ENCODE measurements around the gene HPS4. TPM values are rescaled to one million over a fixed set of nuclear protein-coding genes. Genes with fewer than 3 reads are reported as not detected.
A peak's percentile ranks its signal among the peaks of the same experiment; 100 is the strongest.

Gene HPS4
- total RNA-seq, 4 donors from 2014 or later = 21.9 to 28.5 (median 24.5) TPM

DNA sequence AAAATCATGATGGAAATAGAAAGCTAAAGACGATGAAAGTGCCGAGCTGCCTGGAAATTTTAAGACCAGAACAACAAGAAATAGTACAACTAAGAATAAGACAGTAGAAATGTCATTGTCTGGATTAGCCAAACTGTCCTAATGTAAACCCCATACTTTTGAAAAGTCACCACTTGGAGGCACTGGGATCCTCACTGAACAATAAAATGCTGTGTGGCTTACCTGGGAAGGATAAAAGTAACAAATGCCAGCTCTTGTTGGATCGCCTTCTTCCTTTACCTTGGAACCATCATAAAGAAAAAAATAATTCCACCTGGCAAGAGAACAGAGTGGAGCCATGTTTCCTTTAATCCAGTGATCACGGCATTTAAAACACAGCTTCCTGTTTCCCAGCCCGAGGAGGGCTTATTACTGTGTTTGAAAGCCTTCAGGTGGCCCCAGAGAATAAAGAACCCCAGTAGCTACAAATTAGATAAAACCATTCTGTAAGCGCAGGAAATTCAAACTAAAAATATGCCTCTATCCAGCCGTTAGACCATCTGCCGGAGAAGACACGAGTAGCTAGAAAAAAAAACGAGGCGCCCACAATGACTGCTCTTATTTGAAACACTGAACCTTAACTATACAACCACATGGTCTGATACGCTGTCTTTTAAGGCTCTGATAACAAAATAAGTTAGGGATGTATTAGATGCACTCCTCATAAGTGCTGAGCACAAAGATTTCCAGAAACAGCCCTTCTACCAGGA lies 4.4 kb downstream of the HPS4 start:
- no peak for DNase-seq
- Histone ChIP-seq H3K27me3 (no peaks in the 10 kb centered on the region), H3K4me3 (peak overlapping the region in 3 of 4 donors; percentile 9 to 42 (median 11)), H3K4me1 (peaks cover 38 to 57% (median 44%) of the 10 kb centered on the region in 3 donors), H3K36me3 (peaks cover 7 to 39% (median 18%) of the 10 kb centered on the region in 3 donors), H3K9me3 (no peaks in the 10 kb centered on the region), H3K27ac (peak overlapping the region in 3 of 4 donors; percentile 19 to 69 (median 54))
- intact Hi-C loops (cut with DNase I) = no loop called here
- 19 to 25% methylated on average over 12 of the region's 12 CpGs for WGBS, 2 donors
- TF ChIP-seq POLR2A (IDR thresholded peaks at IDR 0.05) = no peak
- TF ChIP-seq, protein P1, sequence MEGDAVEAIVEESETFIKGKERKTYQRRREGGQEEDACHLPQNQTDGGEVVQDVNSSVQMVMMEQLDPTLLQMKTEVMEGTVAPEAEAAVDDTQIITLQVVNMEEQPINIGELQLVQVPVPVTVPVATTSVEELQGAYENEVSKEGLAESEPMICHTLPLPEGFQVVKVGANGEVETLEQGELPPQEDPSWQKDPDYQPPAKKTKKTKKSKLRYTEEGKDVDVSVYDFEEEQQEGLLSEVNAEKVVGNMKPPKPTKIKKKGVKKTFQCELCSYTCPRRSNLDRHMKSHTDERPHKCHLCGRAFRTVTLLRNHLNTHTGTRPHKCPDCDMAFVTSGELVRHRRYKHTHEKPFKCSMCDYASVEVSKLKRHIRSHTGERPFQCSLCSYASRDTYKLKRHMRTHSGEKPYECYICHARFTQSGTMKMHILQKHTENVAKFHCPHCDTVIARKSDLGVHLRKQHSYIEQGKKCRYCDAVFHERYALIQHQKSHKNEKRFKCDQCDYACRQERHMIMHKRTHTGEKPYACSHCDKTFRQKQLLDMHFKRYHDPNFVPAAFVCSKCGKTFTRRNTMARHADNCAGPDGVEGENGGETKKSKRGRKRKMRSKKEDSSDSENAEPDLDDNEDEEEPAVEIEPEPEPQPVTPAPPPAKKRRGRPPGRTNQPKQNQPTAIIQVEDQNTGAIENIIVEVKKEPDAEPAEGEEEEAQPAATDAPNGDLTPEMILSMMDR (IDR thresholded peaks at IDR 0.05) = peak in 1 of 6 experiments; percentile 4

DNA sequence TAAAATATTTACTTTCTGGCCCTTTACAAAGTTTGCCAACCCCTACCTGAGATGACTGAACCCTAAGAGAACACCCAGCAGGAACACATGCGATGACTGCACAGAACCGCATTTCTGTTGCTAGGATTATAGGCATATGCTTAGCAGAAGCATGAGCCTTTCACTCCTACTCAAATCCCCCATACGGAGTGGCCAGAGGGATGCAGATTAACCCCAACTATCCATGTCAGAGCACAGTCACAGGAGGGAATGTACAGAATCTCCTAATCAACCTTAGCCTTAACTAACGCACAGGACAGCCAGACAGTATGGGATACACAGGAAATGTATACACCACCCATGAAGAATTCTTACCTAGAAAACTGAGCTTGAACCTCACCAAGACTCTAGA lies 6.2 kb downstream of the HPS4 start:
- H3K36me3 ChIP-seq = peaks cover 7 to 58% (median 20%) of the 10 kb centered on the region in 3 donors

DNA sequence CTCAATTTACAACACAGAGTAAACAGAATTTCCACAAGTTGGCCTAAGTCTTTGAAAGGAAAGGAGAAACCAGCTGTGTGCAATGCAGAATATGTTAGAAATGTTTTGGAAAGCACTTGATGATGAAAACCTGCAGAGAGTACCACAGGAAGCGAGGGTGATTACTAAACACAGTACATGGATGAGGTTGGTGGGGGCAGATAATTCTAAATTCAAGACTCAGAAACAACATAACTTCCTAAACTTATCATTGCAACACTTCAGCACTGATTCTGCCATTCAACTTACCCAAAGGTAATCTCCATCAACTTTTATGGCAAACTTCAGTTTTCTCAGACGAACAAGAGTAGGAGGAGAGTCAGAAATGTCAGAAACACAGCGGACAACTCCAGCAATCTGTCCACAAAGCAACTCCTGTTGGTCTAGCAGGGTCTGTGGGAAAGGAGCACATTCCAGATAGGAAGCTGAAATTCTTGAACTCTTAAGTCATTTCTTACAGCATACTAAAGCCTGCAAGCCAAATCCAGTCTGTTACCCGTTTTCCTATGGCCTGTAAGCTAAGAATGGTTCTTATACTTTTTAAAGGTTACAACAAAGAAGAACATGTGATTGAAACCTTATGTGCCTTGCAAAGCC lies 6.8 kb downstream of the HPS4 start:
- Histone ChIP-seq H3K36me3 (peaks cover 7 to 63% (median 25%) of the 10 kb centered on the region in 3 donors), H3K27me3 (no peaks in the 10 kb centered on the region), H3K27ac (no peak overlapping the region), H3K4me1 (peaks cover 23 to 39% (median 32%) of the 10 kb centered on the region in 3 donors), H3K4me3 (no peak overlapping the region), H3K9me3 (no peaks in the 10 kb centered on the region)
- no peak for DNase-seq
- intact Hi-C loops (cut with DNase I) = no loop called here
- TF ChIP-seq, protein P1 (IDR thresholded peaks at IDR 0.05) = no peak
- TF ChIP-seq POLR2A (IDR thresholded peaks at IDR 0.05) = no peak
- 88 to 89% methylated on average over 4 of the region's 4 CpGs for WGBS, 2 donors

More for the DNA sequence above, 6.2 kb downstream of the HPS4 start:
- TF ChIP-seq, protein P1 (IDR thresholded peaks at IDR 0.05) = no peak
- no peak for TF ChIP-seq POLR2A (IDR thresholded peaks at IDR 0.05)
- intact Hi-C loops (cut with DNase I) = no loop called here
- Histone ChIP-seq H3K9me3 (no peaks in the 10 kb centered on the region), H3K27me3 (no peaks in the 10 kb centered on the region), H3K4me3 (no peak overlapping the region), H3K27ac (no peak overlapping the region), H3K4me1 (peaks cover 27 to 44% (median 37%) of the 10 kb centered on the region in 3 donors)
- 28 to 44% methylated on average over 4 of the region's 4 CpGs for WGBS, 2 donors
- no peak for DNase-seq

DNA sequence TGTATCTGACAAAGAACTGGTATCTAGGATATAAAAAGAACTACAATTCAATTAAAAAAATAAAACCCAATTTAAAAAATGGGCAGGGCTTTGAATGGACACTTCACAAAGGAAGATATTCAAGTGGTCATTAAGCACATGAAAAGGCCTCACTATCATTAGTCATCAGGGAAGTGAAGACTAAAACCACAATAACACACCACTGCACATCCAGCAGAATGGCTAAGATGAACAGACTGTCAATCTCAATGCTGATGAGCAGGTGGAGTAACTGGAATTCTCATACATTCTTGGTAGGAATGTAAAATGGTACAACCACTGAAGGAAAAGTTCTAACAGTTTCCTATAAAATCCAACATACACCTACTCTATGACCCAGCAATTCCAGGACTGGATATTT lies 8.9 kb downstream of the HPS4 start:
- Histone ChIP-seq H3K36me3 (peaks cover 20 to 85% (median 47%) of the 10 kb centered on the region in 3 donors), H3K9me3 (no peaks in the 10 kb centered on the region), H3K4me1 (peaks cover 3 to 18% (median 11%) of the 10 kb centered on the region in 3 donors), H3K27ac (no peak overlapping the region), H3K27me3 (no peaks in the 10 kb centered on the region), H3K4me3 (no peak overlapping the region)
- no peak for DNase-seq
- intact Hi-C loops (cut with DNase I) = no loop called here
- TF ChIP-seq, protein P1 (IDR thresholded peaks at IDR 0.05) = no peak
- no peak for TF ChIP-seq POLR2A (IDR thresholded peaks at IDR 0.05)

DNA sequence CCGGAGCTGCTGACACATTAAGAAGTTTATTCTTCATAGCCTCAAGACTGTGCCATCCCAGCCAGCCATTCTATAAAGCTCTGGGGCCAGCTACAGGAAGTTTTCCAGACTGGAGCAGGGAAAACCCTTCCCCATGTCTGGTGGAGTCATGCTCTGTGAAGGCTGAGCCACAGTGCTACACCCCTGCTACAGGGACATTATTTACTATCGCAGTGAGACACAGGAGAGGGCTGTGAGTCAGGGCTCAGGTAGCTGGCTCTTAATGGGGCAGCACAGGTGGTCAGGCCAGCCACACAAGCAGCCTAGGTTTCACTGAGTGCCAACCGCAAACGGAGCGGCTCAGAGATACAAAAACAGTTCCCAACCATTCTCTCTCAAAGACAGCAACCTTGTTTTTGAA lies 12.1 kb downstream of the HPS4 start:
- H3K27ac ChIP-seq = peak overlapping the region in 1 of 4 donors; percentile 10
- WGBS, 2 donors = 0 to 71% methylated on average over 1 to 4 of the region's 5 CpGs
- intact Hi-C loops (cut with DNase I) = loop anchor here (2.0 kb wide), 1 partner anchor 45 kb away; no protein-coding TSS in a partner anchor
- TF ChIP-seq POLR2A (IDR thresholded peaks at IDR 0.05) = no peak
- TF ChIP-seq, protein P1 (IDR thresholded peaks at IDR 0.05) = no peak
- DNase-seq = no peak
- H3K4me1 ChIP-seq = no peaks in the 10 kb centered on the region
- H3K27me3 ChIP-seq = no peaks in the 10 kb centered on the region
- no peaks in the 10 kb centered on the region for H3K9me3 ChIP-seq
- H3K36me3 ChIP-seq = peaks cover 20 to 99% (median 45%) of the 10 kb centered on the region in 3 donors
- H3K4me3 ChIP-seq = no peak overlapping the region
